GM19455 (cell line): ENCODE results near the gene UNC5B.
"Not testable (repeated sequence)": the region's sequence is repeated elsewhere in the genome, so short reads cannot be mapped to it uniquely, and the experiment has no call there.

ENCODE experiments used
- ATAC-seq: cut with Tn5 transposase; IDR thresholded peaks from one replicate; pipeline ENCODE4 v1.9.1; 2021; ENCODE audit not compliant: unreplicated experiment

UNC5B gene

GRCh38 chr10:71294091-71294561, 81.8 kb downstream of the UNC5B start:
- no peak for ATAC-seq

GRCh38 chr10:71294856-71295255, 82.5 kb downstream of the UNC5B start:
- no peak for ATAC-seq

GRCh38 chr10:71295641-71296040, 83.3 kb downstream of the UNC5B start:
- no peak for ATAC-seq

- no peak for ATAC-seq
Observed at GRCh38 chr10:71296086-71296485, 83.7 kb downstream of the UNC5B start.

- not testable (repeated sequence) for ATAC-seq
Observed at GRCh38 chr10:71296811-71297210, 84.4 kb downstream of the UNC5B start.

- no peak for ATAC-seq
Observed at GRCh38 chr10:71297343-71297742, 85.0 kb downstream of the UNC5B start.

- no peak for ATAC-seq
Observed at GRCh38 chr10:71299071-71299785, 86.9 kb downstream of the UNC5B start.

- ATAC-seq, result no peak
Observed at GRCh38 chr10:71300555-71301370, 88.4 kb downstream of the UNC5B start.

GRCh38 chr10:71301371-71301916, 89.1 kb downstream of the UNC5B start:
- ATAC-seq, result no peak

- ATAC-seq, result no peak
Observed at GRCh38 chr10:71302451-71302850, 90.1 kb downstream of the UNC5B start.

GRCh38 chr10:71302874-71303568, 90.7 kb downstream of the UNC5B start:
- ATAC-seq, result no peak

GRCh38 chr10:71303569-71303907, 91.2 kb downstream of the UNC5B start:
- ATAC-seq, result no peak

GRCh38 chr10:71304914-71305313, 92.5 kb downstream of the UNC5B start:
- ATAC-seq, result no peak

- ATAC-seq, result no peak
Observed at GRCh38 chr10:71306979-71307378, 94.6 kb downstream of the UNC5B start.

GRCh38 chr10:71307469-71308085, 95.2 kb downstream of the UNC5B start:
- no peak for ATAC-seq

- no peak for ATAC-seq
Observed at GRCh38 chr10:71308244-71308643, 95.9 kb downstream of the UNC5B start.

- no peak for ATAC-seq
Observed at GRCh38 chr10:71308985-71309384, 96.6 kb downstream of the UNC5B start.

GRCh38 chr10:71309919-71310318, 97.5 kb downstream of the UNC5B start:
- no peak for ATAC-seq

GRCh38 chr10:71312220-71312619, 99.8 kb downstream of the UNC5B start:
- no peak for ATAC-seq

GRCh38 chr10:71312811-71313789, 100.7 kb downstream of the UNC5B start:
- ATAC-seq, result no peak
